LNCaP clone FGC (cell line): Measurements from ENCODE around the gene PIGW.

Experiments
- DNase-seq: peaks from one replicate; pipeline ENCODE4 v3.0.0-alpha.2; 2011; ENCODE audit warnings: low read depth
- H3K4me3 ChIP-seq: 2 replicates; pipeline ENCODE4 v1.5.1; 2011; ENCODE audit warnings: mild to moderate bottlenecking, low read depth, low read length, control low read depth
- TF ChIP-seq, protein P1 (sequence below): IDR thresholded peaks from 2 replicates; pipeline ENCODE4 v1.5.1; 2012; ENCODE audit warnings: mild to moderate bottlenecking; ENCODE audit not compliant: control insufficient read depth, insufficient read depth; ENCODE audit errors: extremely low read depth

Gene PIGW

DNA sequence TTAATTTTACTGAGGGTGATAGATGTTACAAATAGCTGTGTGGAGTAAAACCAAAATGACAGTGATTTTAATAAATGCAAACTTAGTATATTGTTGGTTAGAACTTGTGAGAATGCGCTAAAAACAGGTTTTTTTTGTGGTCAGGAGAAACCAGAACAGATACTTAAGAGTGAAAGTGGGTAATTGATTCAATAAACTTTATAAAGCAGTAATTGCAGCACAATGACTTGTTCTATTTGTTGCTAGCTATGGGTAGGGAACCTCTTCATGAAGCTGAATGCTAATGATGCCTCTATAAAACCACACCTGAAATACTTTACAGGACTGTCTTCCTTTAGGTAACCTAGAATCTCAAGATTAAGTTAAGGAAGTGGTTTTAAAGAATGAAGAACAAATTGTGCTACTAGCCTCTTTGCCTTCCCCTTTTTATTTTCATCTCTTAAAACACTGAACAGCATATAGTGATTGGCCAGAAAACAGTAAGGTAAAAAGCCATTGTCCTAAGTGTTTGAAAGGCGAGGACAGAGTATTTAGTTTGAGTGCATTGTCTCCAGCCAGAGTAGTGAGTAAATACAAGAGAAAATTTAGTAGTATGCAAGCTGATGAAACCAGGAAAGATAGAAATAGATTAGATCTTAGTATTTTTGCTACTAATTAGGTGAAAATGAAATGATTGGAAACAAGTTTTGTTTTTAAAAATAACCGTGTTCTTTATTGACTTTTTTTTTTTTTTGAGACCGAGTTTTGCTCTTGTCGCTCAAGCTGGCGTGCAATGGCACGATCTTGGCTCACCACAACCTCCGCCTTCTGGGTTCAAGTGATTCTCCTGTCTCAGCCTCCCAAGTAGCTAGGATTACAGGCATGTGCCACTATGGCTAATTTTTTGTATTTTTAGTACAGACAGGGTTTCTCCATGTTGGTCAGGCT is 16.0 kb downstream of the PIGW start:
- DNase-seq = no peak
- TF ChIP-seq, protein P1, sequence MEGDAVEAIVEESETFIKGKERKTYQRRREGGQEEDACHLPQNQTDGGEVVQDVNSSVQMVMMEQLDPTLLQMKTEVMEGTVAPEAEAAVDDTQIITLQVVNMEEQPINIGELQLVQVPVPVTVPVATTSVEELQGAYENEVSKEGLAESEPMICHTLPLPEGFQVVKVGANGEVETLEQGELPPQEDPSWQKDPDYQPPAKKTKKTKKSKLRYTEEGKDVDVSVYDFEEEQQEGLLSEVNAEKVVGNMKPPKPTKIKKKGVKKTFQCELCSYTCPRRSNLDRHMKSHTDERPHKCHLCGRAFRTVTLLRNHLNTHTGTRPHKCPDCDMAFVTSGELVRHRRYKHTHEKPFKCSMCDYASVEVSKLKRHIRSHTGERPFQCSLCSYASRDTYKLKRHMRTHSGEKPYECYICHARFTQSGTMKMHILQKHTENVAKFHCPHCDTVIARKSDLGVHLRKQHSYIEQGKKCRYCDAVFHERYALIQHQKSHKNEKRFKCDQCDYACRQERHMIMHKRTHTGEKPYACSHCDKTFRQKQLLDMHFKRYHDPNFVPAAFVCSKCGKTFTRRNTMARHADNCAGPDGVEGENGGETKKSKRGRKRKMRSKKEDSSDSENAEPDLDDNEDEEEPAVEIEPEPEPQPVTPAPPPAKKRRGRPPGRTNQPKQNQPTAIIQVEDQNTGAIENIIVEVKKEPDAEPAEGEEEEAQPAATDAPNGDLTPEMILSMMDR = no peak
- no peak overlapping the region for H3K4me3 ChIP-seq

DNA sequence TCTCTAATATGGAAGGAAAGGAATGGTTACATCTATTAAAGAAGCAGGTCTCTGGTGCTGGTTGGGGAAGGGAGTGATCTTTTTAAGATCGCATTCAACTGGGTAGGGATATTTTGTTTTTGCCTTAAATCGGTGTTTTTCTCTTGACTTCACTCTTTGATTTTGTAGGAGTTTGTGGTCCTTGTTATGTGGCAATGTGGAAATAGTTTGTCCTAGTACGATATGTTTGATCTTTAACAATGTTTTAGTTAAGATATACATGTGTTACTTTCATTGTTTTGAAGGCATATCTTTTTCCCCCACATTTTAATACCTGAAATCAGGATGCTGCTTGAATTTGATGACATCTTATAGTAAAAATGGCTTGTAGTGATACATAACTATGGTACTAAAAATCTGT is 18.7 kb downstream of the PIGW start:
- DNase-seq = no peak
- TF ChIP-seq, protein P1 = no peak
- no peak overlapping the region for H3K4me3 ChIP-seq

DNA sequence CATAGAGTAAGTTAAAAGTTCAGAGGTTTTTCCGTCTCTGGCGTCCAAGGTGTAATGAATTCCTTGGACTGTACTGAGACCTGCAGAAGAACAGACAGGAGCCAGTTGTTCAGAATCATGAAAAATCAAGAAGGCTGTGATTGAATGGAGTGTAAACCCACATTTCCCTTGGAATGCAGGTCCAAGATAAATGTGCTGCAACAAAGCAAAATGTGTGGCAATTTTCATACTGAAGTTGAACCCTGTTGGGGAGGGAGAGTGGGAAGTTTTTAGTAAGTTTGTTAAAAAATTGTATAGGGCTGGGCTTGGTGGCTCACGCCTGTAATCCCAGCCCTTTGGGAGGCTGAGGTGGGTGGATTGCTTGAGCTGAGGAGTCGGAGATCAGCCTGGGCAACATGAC is 31.3 kb downstream of the PIGW start:
- no peak for DNase-seq
- TF ChIP-seq, protein P1 = no peak
- H3K4me3 ChIP-seq = no peak overlapping the region

DNA sequence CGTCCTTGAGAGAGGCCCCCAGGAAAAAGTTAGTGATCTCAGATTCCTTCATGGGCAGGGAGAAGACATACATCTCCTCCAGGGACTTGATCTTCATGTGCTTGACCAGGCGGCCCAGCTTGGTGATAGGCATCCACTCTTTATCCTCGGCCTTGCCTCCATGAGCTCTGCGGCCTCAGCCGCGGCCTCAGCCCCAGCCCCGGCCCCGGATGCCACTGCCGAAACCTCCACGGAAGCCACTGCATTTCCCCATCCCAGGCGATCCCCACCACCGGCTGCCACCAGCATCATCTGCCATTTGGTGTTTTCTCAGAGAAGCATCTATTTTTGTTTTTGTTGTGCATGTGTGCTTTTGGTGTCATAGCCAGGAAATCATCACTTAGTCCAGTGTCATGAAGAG is 40.2 kb downstream of the PIGW start:
- DNase-seq = no peak
- TF ChIP-seq, protein P1 = no peak
- H3K4me3 ChIP-seq = no peak overlapping the region

DNA sequence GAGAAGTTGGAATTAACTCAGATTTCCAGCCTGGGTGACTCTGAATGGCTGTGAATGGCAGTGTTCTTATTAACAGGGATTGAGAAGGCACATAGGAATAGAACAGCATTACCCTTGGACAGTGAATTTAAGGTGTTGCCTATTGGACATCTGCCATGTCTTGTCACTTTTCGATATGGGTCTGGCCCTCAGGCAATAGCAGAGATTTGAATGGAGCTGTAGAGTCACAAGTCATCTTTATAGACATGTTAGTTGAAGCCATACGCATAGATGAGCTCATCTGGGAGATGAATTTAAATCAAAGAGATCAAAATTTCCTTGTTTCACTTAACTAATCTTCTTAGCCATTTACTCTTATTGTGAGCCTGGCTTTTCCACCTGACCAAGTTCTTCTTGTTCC is 42.0 kb downstream of the PIGW start:
- H3K4me3 ChIP-seq = no peak overlapping the region
- no peak for DNase-seq
- TF ChIP-seq, protein P1 = no peak

DNA sequence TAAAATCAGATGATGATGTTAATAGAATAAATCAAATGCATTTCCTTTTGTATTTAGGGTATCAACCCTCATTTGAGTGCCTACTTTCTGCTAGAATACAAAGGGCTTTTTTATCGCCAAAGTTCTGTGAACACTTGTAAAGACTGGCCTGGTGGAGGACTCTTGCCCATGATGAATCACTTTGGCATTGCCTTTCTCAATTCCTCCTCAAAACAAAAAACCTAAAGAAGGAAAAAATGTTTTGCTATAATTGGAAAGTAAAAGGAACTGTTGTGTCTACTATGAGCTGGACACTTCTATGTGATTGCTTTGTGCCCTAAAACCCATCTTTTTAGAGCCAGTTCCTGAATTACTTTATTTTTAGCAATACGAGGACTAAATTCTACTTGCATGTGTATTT is 43.9 kb downstream of the PIGW start:
- H3K4me3 ChIP-seq = no peak overlapping the region
- no peak for DNase-seq

DNA sequence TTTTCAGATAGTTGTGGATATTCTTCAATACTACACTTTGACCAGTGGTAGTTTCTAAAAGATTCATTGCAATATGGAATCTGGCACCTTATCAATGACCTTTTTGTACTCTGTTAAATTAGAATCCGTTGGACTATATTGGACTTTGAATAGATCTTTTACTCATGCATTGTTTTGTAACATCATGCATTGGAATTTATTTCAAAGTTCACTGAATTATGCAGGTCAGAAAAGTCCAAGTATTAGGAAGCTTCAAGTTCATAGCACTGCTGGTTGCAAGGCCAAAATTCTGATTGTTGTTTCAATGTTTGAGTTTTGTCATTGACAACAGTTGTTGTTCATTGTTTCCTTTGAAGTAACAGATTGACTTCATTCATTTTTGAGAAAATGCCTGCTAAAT is 49.0 kb downstream of the PIGW start:
- no peak for DNase-seq
- H3K4me3 ChIP-seq = no peak overlapping the region
- TF ChIP-seq, protein P1 = no peak

More for the DNA sequence above, 43.9 kb downstream of the PIGW start:
- TF ChIP-seq, protein P1 = no peak
